ENCODE data around the gene DTX1. TPM values are rescaled to one million over a fixed set of nuclear protein-coding genes. Genes with fewer than 3 reads are reported as not detected.

Gene DTX1
- total and polyA plus RNA-seq, 5 experiments from 2014 or later = 0.09 to 4.1 (median 1.5) TPM

DNA sequence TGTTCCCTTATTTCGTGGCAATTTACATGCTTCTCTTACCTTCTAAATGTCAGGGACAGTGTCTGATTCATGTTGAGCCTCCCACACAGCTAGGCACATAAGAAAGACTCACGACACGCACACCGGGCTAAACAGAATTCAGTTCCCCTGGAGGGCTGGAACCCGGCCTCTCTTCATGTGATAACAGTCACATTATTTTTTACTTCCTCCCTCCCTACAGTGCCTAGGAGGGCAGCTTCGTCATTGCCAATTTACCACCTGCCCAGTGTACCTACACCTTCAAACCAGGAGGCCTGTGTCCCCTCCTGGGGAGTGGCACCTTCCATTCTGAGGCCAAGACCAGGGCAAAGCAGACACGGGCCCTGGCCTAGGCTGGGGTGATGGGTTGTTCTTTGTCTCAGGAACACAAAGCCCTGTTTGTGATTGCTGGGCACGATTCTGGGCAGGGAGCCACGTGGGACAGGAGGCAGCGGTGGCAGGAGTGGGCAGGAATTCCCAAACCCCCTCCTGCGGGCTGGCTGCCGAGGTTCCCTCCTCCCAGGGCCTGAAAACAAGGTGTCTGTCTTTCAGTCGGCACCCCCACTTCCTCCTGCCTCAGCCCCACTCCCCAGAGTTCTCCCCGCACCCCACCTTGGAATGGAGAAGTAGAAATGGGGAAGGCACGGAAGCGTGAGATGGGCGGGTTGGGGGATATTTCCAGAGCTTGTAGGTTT, 85.8 kb downstream of the DTX1 start:
- Mint-ChIP-seq H3K4me1 (peaks cover 0 to 16% (median 0%) of the 10 kb centered on the region in 4 donors), H3K27ac (peak overlapping the region in 1 of 10 donors; percentile 15), H3K27me3 (peaks cover 0 to under 1% (median 0%) of the 10 kb centered on the region in 5 donors), H3K9me3 (peaks cover 0 to 11% (median 2%) of the 10 kb centered on the region in 9 donors), H3K36me3 (no peaks in the 10 kb centered on the region), H3K4me3 (no peak overlapping the region)
- peak in 1 of 10 donors; percentile 57 for DNase-seq
- peak in 1 of 2 donors; percentile 44 for ATAC-seq
- POLR2A ChIA-PET = no interaction called here

DNA sequence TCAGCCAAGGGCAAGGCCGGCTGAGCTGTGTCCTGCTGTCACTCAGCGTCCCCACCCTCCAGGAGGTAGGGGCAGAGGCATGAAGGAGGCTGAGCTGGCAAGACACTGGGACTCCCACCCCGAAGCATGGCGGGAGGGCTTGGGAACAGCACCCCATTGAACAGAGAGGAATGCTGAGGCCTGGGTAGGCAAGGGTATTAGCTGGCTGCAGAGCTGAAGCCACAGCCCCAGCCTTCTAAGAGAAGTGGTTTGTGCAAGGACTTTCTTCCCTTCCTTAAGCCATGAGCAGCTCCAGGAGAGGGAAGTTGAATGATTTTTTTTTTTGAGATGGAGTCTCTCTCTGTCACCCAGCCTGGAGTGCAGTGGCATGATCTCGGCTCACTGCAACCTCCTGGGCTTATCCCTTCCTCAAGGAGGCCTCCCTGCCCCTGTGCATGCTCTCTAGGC, 86.4 kb downstream of the DTX1 start:
- Mint-ChIP-seq H3K4me3 (no peak overlapping the region), H3K27ac (no peak overlapping the region), H3K27me3 (peaks cover 0 to 2% (median 0%) of the 10 kb centered on the region in 5 donors), H3K4me1 (peaks cover 0 to 16% (median 0%) of the 10 kb centered on the region in 4 donors), H3K9me3 (peaks cover 0 to 13% (median 2%) of the 10 kb centered on the region in 9 donors), H3K36me3 (no peaks in the 10 kb centered on the region)
- peak in 1 of 10 donors; percentile 10 for DNase-seq
- POLR2A ChIA-PET = no interaction called here
- no peak for ATAC-seq

DNA sequence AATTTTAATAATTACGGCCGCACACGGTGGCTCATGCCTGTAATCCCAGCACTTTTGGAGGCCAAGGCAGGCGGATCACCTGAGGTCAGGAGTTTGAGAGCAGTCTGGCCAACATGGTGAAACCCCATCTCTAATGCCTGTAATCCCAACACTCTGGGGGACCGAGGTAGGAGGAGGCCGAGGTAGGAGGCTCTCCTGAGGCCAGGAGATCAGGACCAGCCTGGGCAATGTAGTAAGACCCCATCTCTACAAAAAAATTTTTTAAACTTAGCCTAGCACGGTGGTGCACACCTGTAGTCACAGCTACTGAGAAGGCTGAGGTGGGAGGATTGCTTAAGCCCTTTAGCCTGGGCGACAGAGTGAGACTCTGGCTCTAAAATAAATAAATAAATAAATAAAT, 87.4 kb downstream of the DTX1 start:
- H3K4me3 Mint-ChIP-seq = no peak overlapping the region
- ATAC-seq (no peak), DNase-seq (no peak)
- no peaks in the 10 kb centered on the region for H3K36me3 Mint-ChIP-seq
- peaks cover 0 to 16% (median 0%) of the 10 kb centered on the region in 4 donors for H3K4me1 Mint-ChIP-seq
- H3K9me3 Mint-ChIP-seq = peaks cover 0 to 13% (median 2%) of the 10 kb centered on the region in 9 donors
- POLR2A ChIA-PET = no interaction called here
- no peak overlapping the region for H3K27ac Mint-ChIP-seq
- peaks cover 0 to 2% (median 0%) of the 10 kb centered on the region in 5 donors for H3K27me3 Mint-ChIP-seq

DNA sequence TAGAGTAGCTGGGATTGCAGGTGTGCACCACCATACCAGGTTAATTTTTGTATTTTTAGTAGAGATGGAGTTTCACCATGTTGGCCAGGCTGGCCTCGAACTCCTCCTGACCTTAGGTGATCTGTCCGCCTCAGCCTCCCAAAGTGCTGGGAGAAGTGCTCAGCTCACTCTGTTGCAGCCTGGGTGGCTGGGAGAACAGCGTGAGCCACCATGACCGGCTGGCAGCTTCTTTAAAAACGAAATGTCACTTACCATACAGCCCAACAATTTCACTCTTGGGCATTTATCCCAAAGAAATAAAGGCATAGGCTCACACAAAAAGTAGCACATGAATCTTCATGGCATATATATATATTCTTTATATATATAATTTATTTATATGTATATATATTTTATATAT, 88.3 kb downstream of the DTX1 start:
- peak in 1 of 10 donors; percentile 23 for DNase-seq
- no peak for ATAC-seq
- H3K27me3 Mint-ChIP-seq = peaks cover 0 to 2% (median 0%) of the 10 kb centered on the region in 5 donors
- no peaks in the 10 kb centered on the region for H3K36me3 Mint-ChIP-seq
- peaks cover 0 to 16% (median under 1%) of the 10 kb centered on the region in 4 donors for H3K4me1 Mint-ChIP-seq
- POLR2A ChIA-PET = no interaction called here
- no peak overlapping the region for H3K4me3 Mint-ChIP-seq
- H3K27ac Mint-ChIP-seq = no peak overlapping the region
- peaks cover 0 to 13% (median 2%) of the 10 kb centered on the region in 9 donors for H3K9me3 Mint-ChIP-seq

DNA sequence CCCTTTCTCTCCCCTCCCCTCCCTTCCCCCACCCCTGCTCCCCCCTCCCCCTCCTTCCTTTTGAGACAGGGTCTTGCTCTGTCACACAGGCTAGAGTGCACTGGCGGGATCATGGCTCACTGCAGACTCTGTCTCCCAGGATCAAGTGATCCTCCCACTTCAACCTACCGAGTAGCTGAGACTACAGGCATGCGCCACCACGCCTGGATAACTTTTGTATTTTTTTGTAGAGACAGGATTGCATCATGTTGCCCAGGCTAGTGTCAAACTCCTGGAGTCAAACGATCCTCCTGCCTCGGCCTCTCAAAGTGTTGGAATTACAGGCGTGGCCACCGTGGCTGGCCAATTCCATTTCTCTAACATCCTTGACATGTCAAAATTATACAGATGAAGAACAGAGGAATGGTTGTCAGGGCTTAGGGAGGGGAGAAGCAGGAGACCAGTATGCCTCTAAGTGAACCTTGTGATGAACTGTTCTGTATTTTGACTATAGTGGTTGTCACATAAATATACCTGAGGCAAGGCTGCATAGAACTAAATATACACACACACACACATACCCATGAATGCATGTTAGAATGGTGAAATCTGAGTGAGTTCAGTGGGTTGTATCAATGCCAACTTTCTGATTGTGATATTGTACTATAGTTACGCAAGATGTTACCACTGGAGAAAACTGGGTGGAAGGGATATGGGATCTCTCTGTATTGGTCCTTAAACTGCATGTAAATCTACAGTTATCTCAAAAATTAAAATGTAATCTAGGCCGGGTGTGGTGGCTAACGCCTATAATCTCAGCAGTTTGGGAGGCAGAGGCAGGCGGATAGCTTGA, 89.4 kb downstream of the DTX1 start:
- peaks cover 0 to 5% (median 0%) of the 10 kb centered on the region in 5 donors for H3K27me3 Mint-ChIP-seq
- DNase-seq (peak in 1 of 10 donors; percentile 10), ATAC-seq (no peak)
- POLR2A ChIA-PET = no interaction called here
- no peak overlapping the region for H3K27ac Mint-ChIP-seq
- no peaks in the 10 kb centered on the region for H3K36me3 Mint-ChIP-seq
- H3K4me1 Mint-ChIP-seq = peaks cover 0 to 16% (median 1%) of the 10 kb centered on the region in 4 donors
- H3K9me3 Mint-ChIP-seq = peaks cover 0 to 13% (median 2%) of the 10 kb centered on the region in 9 donors
- no peak overlapping the region for H3K4me3 Mint-ChIP-seq

DNA sequence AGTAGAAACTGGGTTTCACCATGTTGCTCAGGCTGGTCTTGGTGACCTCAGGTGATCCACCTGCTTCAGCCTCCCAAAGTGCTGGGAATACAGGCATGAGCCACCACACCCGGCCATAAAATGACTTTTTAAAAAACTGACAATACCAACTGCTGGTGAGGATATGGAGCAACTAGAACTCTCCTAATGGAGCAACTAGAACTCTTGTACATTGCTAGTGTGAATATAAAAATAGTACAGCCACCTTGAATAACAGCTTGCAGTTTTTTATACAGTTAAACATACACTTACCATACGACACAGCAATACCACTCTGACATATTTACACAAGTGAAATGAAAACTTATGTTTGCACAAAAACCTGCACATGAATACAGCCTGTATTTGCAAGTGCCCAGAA, 90.5 kb downstream of the DTX1 start:
- H3K4me1 Mint-ChIP-seq = peaks cover under 1 to 13% (median 4%) of the 10 kb centered on the region in 4 donors
- H3K27ac Mint-ChIP-seq = no peak overlapping the region
- no peak overlapping the region for H3K4me3 Mint-ChIP-seq
- DNase-seq = no peak
- peaks cover 0 to 7% (median 0%) of the 10 kb centered on the region in 5 donors for H3K27me3 Mint-ChIP-seq
- POLR2A ChIA-PET = no interaction called here
- ATAC-seq = no peak
- peaks cover 0 to 13% (median 2%) of the 10 kb centered on the region in 9 donors for H3K9me3 Mint-ChIP-seq
- no peaks in the 10 kb centered on the region for H3K36me3 Mint-ChIP-seq

Other genes starting within 250 kb of the DTX1 start
- gene OAS1, start 149.8 kb upstream of the DTX1 start, total RNA-seq = 1 to 10 TPM; 3.2 to 4.0 TPM
- gene OAS1, start 149.8 kb upstream of the DTX1 start, polyA plus RNA-seq = 10 to 100 TPM in 1 of 3 donors, 1 to 10 TPM in 2; 5.7 to 22.9 (median 9.0) TPM
- 10 to 100 TPM; 13.6 to 16.8 TPM for gene OAS3, start 118.3 kb upstream of the DTX1 start, total RNA-seq
- gene OAS3, start 118.3 kb upstream of the DTX1 start, polyA plus RNA-seq = 10 to 100 TPM in 2 of 3 donors, 1 to 10 TPM in 1; 9.1 to 21.3 (median 16.8) TPM
- 10 to 100 TPM; 40.9 to 42.8 TPM for gene OAS2, start 78.2 kb upstream of the DTX1 start, total RNA-seq
- gene OAS2, start 78.2 kb upstream of the DTX1 start, polyA plus RNA-seq = 10 to 100 TPM; 25.6 to 47.9 (median 25.8) TPM
- under 1 TPM; 0.44 to 0.47 TPM for gene RASAL1, start 79.0 kb downstream of the DTX1 start, total RNA-seq
- gene RASAL1, start 79.0 kb downstream of the DTX1 start, polyA plus RNA-seq = under 1 TPM; 0.13 to 0.76 (median 0.23) TPM
- gene CFAP73, start 93.0 kb downstream of the DTX1 start, total RNA-seq = under 1 TPM in 1 of 2 experiments, not detected in 1; 0.39 TPM
- not detected for gene CFAP73, start 93.0 kb downstream of the DTX1 start, polyA plus RNA-seq
- gene DDX54, start 128.7 kb downstream of the DTX1 start, total RNA-seq = 10 to 100 TPM; 76.1 to 81.8 TPM
- 10 to 100 TPM; 17.9 to 38.2 (median 24.3) TPM for gene DDX54, start 128.7 kb downstream of the DTX1 start, polyA plus RNA-seq
- gene RITA1, start 129.0 kb downstream of the DTX1 start, total RNA-seq = 10 to 100 TPM; 12.8 to 17.1 TPM
- 10 to 100 TPM; 22.9 to 26.2 (median 24.6) TPM for gene RITA1, start 129.0 kb downstream of the DTX1 start, polyA plus RNA-seq
- gene TPCN1, start 164.7 kb downstream of the DTX1 start, total RNA-seq = 10 to 100 TPM; 81.2 to 83.0 TPM
- 10 to 100 TPM in 2 of 3 donors, 1 to 10 TPM in 1; 6.7 to 16.5 (median 11.0) TPM for gene TPCN1, start 164.7 kb downstream of the DTX1 start, polyA plus RNA-seq

Measured in naive thymus-derived CD8-positive, alpha-beta T cell (primary cell).